HCT116 (cell line): Measurements from ENCODE around the gene C11orf21.

Experiments
- EZH2 ChIP-seq: fragments of 200-600 bp; sonication (generic); IDR thresholded peaks from 2 replicates; pipeline ENCODE4 v1.6.1; 2017; ENCODE audit warnings: antibody characterized with exemption, mixed run types
- MAX ChIP-seq: IDR thresholded peaks from 2 replicates; pipeline ENCODE4 v1.6.1; 2012
- POLR2A ChIP-seq: IDR thresholded peaks from 2 replicates; pipeline ENCODE4 v1.7.0; 2011; ENCODE audit warnings: borderline replicate concordance; ENCODE audit not compliant: insufficient read depth, insufficient read length; ENCODE audit errors: extremely low read depth
- ZFX ChIP-seq: fragments of 450-650 bp; IDR thresholded peaks from 2 replicates; pipeline ENCODE4 v1.6.1; 2017
- ZNF274 ChIP-seq: fragments of 200-500 bp; sonication (Bioruptor generic); IDR thresholded peaks from 2 replicates; pipeline ENCODE4 v1.6.1; 2014; ENCODE audit warnings: mild to moderate bottlenecking, low read depth, low read length, inconsistent platforms
- TF ChIP-seq, protein P1 (sequence below): IDR thresholded peaks from 2 replicates; pipeline ENCODE4 v1.6.1; 2012
- TF ChIP-seq, protein P2 (sequence below), 3 experiments: fragments of 200-600 bp in 1 of 3; sonication (generic) in 1 of 3; IDR thresholded peaks in 2 of 3; conservative IDR thresholded peaks in 1 of 3; 2 replicates each; pipeline ENCODE4 v1.5.1; 2012 to 2017; ENCODE audit warnings: low read depth in 2 of 3, low read length in 2 of 3, antibody characterized with exemption in 1 of 3, borderline replicate concordance in 1 of 3, control low read depth in 1 of 3, mild to moderate bottlenecking in 1 of 3, mixed read lengths in 1 of 3, mixed run types in 1 of 3, moderate library complexity in 1 of 3; ENCODE audit not compliant: insufficient read depth in 1 of 3

- TF ChIP-seq, protein P1, sequence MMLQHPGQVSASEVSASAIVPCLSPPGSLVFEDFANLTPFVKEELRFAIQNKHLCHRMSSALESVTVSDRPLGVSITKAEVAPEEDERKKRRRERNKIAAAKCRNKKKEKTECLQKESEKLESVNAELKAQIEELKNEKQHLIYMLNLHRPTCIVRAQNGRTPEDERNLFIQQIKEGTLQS: no peak
- TF ChIP-seq POLR2A (no peak), ZFX (no peak), EZH2 (no peak), ZNF274 (no peak), MAX (no peak)
- TF ChIP-seq, protein P2, sequence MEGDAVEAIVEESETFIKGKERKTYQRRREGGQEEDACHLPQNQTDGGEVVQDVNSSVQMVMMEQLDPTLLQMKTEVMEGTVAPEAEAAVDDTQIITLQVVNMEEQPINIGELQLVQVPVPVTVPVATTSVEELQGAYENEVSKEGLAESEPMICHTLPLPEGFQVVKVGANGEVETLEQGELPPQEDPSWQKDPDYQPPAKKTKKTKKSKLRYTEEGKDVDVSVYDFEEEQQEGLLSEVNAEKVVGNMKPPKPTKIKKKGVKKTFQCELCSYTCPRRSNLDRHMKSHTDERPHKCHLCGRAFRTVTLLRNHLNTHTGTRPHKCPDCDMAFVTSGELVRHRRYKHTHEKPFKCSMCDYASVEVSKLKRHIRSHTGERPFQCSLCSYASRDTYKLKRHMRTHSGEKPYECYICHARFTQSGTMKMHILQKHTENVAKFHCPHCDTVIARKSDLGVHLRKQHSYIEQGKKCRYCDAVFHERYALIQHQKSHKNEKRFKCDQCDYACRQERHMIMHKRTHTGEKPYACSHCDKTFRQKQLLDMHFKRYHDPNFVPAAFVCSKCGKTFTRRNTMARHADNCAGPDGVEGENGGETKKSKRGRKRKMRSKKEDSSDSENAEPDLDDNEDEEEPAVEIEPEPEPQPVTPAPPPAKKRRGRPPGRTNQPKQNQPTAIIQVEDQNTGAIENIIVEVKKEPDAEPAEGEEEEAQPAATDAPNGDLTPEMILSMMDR (IDR thresholded peaks at IDR 0.05 in 2 of 3, conservative IDR thresholded peaks at IDR 0.05 in 1 of 3; ENCODE audit: borderline replicate concordance in 1 of 3, insufficient read depth in 1 of 3, low read depth in 2 of 3, low read length in 2 of 3): no peak
Measured at GRCh38 chr11:2273311-2273710, 28.4 kb downstream of the C11orf21 start.
